D721Med (cell line): ENCODE measurements around the gene MTF1.

Source experiments
- DNase-seq: peaks from one replicate; pipeline ENCODE4 v3.0.0; 2011; ENCODE audit warnings: low spot score; ENCODE audit not compliant: insufficient read length
- FAIRE-seq: peaks from 2 replicates; lab custom pipeline; 2011; peaks lifted over from hg19 to GRCh38; lab: Jason Lieb, UNC
- CTCF ChIP-seq: IDR thresholded peaks from 2 replicates; pipeline ENCODE4 v1.5.1; 2012; ENCODE audit warnings: mild to moderate bottlenecking, control low read depth; ENCODE audit not compliant: insufficient read depth; ENCODE audit errors: missing control alignments

MTF1 gene

GRCh38 chr1:37765916-37766664, 93.3 kb downstream of the MTF1 start:
- DNase-seq (no peak), FAIRE-seq (no peak)
- TF ChIP-seq CTCF: peak; percentile 43

- FAIRE-seq: no peak
- TF ChIP-seq CTCF: no peak
- peak; percentile 76 for DNase-seq
Measured at GRCh38 chr1:37764888-37765441, 94.4 kb downstream of the MTF1 start, which contains the start of gene EPHA10. Gene EPHA10, minus strand, starts transcription at chr1:37765120. Its CDS starts 54 bp downstream, at chr1:37765066.

GRCh38 chr1:37764414-37764825, 95.0 kb downstream of the MTF1 start:
- DNase-seq (no peak), FAIRE-seq (no peak)
- no peak for TF ChIP-seq CTCF

- no peak for TF ChIP-seq CTCF
- DNase-seq (no peak), FAIRE-seq (no peak)
Measured at GRCh38 chr1:37763791-37764413, 95.5 kb downstream of the MTF1 start.

GRCh38 chr1:37762516-37762915, 96.9 kb downstream of the MTF1 start:
- FAIRE-seq: no peak
- no peak for DNase-seq
- no peak for TF ChIP-seq CTCF

GRCh38 chr1:37761416-37762095, 97.8 kb downstream of the MTF1 start:
- FAIRE-seq (no peak), DNase-seq (no peak)
- no peak for TF ChIP-seq CTCF
